WI38 (cell line): ENCODE data around the gene MAPK11.

Experiments
- H3K4me3 ChIP-seq: 2 replicates; pipeline ENCODE4 v1.5.1; 2011; ENCODE audit warnings: low read depth, mild to moderate bottlenecking, control low read depth, low read length
- CTCF ChIP-seq: IDR thresholded peaks from 2 replicates; pipeline ENCODE4 v1.5.1; 2012; ENCODE audit warnings: low read depth, mild to moderate bottlenecking, control low read depth, low read length

The MAPK11 gene

GRCh38 chr22:50249341-50250248, 20.6 kb downstream of the MAPK11 start:
- peak overlapping the region; percentile 79 for H3K4me3 ChIP-seq
- no peak for TF ChIP-seq CTCF

GRCh38 chr22:50248196-50249081, 21.7 kb downstream of the MAPK11 start:
- no peak overlapping the region for H3K4me3 ChIP-seq
- TF ChIP-seq CTCF: no peak

GRCh38 chr22:50247748-50248147, 22.4 kb downstream of the MAPK11 start:
- no peak for TF ChIP-seq CTCF
- no peak overlapping the region for H3K4me3 ChIP-seq

- no peak overlapping the region for H3K4me3 ChIP-seq
- TF ChIP-seq CTCF: no peak
Measured at GRCh38 chr22:50246242-50247175, 23.7 kb downstream of the MAPK11 start.

GRCh38 chr22:50245214-50246072, 24.7 kb downstream of the MAPK11 start:
- no peak for TF ChIP-seq CTCF
- H3K4me3 ChIP-seq: peak overlapping the region; percentile 93
